ENCODE measurements around the gene RCSD1.

The RCSD1 gene

GRCh38 chr1:167747988-167748387 is 118.0 kb downstream of the RCSD1 start:
- no peak for DNase-seq

- no peak for DNase-seq
These were observed 118.9 kb downstream of the RCSD1 start for GRCh38 chr1:167748906-167749305.

DNA sequence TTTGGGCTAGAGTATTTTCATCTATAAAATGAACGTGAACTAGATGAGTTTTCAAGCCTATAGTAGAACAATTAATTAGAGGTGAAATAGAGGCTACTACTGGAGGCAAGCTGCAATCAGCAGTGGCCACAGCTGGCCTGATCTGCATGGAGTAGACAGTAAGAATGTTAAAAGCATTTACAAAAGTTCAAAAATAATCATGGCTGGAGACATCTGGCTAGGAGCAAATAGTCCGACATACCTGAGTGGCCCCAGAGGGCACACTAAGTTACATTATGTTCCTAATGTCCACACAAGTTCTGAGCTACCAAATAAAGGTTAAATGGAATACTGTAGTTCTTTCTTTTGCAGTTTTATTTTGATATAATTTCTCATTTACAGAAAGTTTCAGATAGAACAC is 119.7 kb downstream of the RCSD1 start:
- no peak for DNase-seq

DNA sequence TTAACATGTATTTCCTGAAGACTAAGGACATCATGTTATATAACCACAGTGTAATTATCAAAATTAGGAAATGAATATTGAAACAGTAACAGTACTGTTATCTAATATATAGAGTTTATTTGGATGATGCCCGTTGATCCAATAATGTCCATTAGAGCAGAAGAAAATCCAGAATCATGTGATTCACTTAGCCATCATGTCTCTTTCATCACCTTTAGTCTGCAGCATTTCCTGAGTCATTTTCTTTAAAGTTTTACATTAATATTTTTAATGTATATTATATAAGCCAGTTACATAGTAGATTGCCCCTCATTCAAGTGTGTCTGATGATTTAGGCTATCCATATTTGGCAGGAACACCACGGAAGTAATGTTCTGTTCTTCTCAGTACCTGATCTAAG is 120.6 kb downstream of the RCSD1 start:
- DNase-seq: no peak

DNA sequence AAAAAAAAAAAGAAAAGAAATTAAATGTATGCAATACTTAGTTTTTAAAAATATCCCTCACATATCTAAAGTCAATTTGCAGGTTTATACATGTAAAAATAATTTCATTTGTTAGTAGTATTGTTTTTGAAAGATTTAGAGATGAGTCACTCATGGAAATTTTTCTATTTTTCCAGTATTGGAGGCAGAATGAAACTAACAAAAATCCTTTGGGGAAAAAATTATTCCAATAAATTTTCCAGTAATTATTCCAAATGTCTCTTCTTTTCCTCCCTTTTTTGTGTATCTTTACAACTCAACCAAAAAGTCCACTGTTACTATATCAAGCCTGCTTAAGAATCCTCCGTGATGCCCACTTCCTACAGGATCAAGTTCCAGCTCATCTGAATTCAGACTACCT is 121.6 kb downstream of the RCSD1 start:
- DNase-seq: no peak

DNA sequence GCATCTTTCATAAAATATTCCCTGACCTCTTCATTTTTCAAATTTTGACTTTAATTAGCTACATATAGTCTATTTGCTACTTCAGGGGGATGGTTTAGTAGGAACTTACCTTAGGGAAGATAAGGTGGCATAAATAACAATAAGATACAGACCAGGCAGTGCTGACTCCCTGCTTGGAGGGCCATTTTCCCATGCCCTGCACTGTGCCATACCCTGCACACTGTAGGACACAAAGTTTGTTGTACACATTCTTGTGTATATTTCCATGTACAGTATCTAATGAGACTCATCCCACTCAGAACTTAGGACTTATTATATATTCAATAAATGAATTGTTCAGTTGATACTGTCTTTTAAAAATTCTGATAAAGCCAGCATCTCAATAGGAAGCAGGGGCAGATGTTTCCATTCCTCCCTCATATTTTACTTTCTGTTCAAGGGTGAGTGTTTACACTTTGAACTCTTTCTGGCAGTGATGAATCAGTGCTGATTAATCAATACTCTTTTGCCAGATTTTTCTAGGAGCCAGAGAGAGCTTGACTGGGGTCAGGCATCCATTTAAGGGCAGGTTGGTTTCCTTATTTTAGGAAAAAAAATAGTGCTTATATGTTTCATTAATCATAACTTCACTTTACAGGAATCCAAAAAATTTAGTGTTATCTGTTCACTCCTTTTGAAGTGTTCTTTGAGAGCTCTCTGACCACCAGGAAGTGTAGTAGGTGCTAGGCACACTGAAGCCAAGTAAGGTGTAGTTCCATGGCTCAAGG is 122.4 kb downstream of the RCSD1 start:
- no peak for DNase-seq

DNA sequence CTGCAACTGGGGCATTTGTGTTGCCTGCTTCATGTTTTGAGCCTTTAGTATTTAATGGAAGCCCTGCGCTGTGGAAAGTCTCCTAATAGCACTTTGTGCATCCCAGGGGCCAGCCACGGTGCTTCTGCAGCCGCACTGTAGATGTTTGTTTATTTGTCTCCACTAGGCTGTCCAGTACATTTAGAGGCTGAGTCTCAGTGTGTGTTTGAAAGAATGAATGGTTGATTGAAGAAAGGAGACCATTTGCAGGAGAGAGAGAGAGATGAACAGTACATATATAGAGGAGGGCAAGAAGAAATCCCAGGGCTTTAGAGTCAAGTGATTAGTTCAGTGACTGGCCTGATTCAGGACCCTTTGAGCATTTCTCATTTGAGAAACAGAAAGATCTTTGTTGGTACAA is 125.6 kb downstream of the RCSD1 start:
- no peak for DNase-seq
